NB4 (cell line): ENCODE measurements around the gene DRC1.

Experiments
- MYC ChIP-seq: IDR thresholded peaks from 2 replicates; pipeline ENCODE4 v1.6.1; 2011; ENCODE audit warnings: low read depth, low read length
- POLR2A ChIP-seq: IDR thresholded peaks from 2 replicates; pipeline ENCODE4 v1.6.1; 2011; ENCODE audit warnings: mild to moderate bottlenecking; ENCODE audit not compliant: insufficient read length; ENCODE audit errors: extremely low read depth
- TF ChIP-seq, protein P1 (sequence below): IDR thresholded peaks from one replicate; pipeline ENCODE4 v1.5.1; 2012; ENCODE audit warnings: low read depth, low read length

GRCh38 chr2:26485725-26486418 is 84.2 kb downstream of the DRC1 start:
- TF ChIP-seq POLR2A (no peak), MYC (no peak)
- TF ChIP-seq, protein P1, sequence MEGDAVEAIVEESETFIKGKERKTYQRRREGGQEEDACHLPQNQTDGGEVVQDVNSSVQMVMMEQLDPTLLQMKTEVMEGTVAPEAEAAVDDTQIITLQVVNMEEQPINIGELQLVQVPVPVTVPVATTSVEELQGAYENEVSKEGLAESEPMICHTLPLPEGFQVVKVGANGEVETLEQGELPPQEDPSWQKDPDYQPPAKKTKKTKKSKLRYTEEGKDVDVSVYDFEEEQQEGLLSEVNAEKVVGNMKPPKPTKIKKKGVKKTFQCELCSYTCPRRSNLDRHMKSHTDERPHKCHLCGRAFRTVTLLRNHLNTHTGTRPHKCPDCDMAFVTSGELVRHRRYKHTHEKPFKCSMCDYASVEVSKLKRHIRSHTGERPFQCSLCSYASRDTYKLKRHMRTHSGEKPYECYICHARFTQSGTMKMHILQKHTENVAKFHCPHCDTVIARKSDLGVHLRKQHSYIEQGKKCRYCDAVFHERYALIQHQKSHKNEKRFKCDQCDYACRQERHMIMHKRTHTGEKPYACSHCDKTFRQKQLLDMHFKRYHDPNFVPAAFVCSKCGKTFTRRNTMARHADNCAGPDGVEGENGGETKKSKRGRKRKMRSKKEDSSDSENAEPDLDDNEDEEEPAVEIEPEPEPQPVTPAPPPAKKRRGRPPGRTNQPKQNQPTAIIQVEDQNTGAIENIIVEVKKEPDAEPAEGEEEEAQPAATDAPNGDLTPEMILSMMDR = no peak
